ENCODE results near the gene PTPRN2. TPM values are rescaled to one million over a fixed set of nuclear protein-coding genes. Genes with fewer than 3 reads are reported as not detected.

PTPRN2 gene
- total and polyA plus RNA-seq, 9 of the 15 experiments (the other 6 are each of a cell fraction or from before 2014, with no cell fraction given): not detected

- H3K36me3 ChIP-seq (ENCODE audit: control insufficient read depth, insufficient read depth, low read length): no peaks in the 10 kb centered on the region
- WGBS (ENCODE audit: insufficient coverage, low coverage, missing lambda C conversion rate): 2% methylated on average over 14 of the region's 14 CpGs
- FAIRE-seq: no peak
- no peak for ATAC-seq
- no peak overlapping the region for H3K4me3 ChIP-seq
- H3K9ac ChIP-seq (ENCODE audit: insufficient read depth in 1 of 2, low read depth in 2 of 2, low read length in 2 of 2): no peak overlapping the region
- no peaks in the 10 kb centered on the region for H3K79me2 ChIP-seq (ENCODE audit: control insufficient read depth, insufficient read depth, low read length)
- peaks cover 12% of the 10 kb centered on the region for H4K20me1 ChIP-seq (replicated peaks; ENCODE audit: control insufficient read depth, insufficient read depth, low read length)
- no peak for DNase-seq (ENCODE audit: extremely low read depth in 1 of 4, low spot score in 3 of 4)
- H3K9me3 ChIP-seq (replicated peaks; ENCODE audit: control insufficient read depth, insufficient read depth, low read depth, low read length): no peaks in the 10 kb centered on the region
- peaks cover 68 to 88% of the 10 kb centered on the region in 2 experiments; a peak in 4 of 5 replicates for H3K27me3 ChIP-seq (ENCODE audit: control insufficient read depth in 2 of 2, insufficient read depth in 2 of 2, low read length in 2 of 2)
- H3K9me1 ChIP-seq (ENCODE audit: control insufficient read depth, insufficient read depth, low read length): no peaks in the 10 kb centered on the region
- H3K4me1 ChIP-seq (replicated peaks in 1 of 2; ENCODE audit: control insufficient read depth in 2 of 2, insufficient read depth in 2 of 2, low read length in 2 of 2): peaks cover 0 to 15% of the 10 kb centered on the region in 2 experiments; a peak in 1 of 5 replicates
- H3K27ac ChIP-seq (ENCODE audit: extremely low read depth, low read depth, low read length): no peak overlapping the region
- no peak overlapping the region for H3K4me2 ChIP-seq (ENCODE audit: insufficient read depth, low read length)
- ChIA-PET CTCF (ENCODE audit: low intra/inter-chr PET ratio) (no interaction called here), POLR2A (interaction anchor here (0.5 kb wide), 1 partner anchor 139 kb away, joined by 3 read pairs; no protein-coding TSS in a partner anchor)
- intact Hi-C loops (cut with micrococcal nuclease): no loop called here
- no TSS peak for BruUV-seq (replicated peaks)
- in situ Hi-C loops (cut with MboI): no loop called here
- no peak overlapping the region for H2AFZ ChIP-seq (ENCODE audit: low read depth, low read length)
- TF ChIP-seq ZNF175 (CRISPR knock-in tag; IDR thresholded peaks at IDR 0.05; ENCODE audit: low read depth) (no peak), MEF2A (IDR thresholded peaks at IDR 0.05; ENCODE audit: control insufficient read depth, low read depth, low read length) (no peak), KDM2B (CRISPR knock-in tag; IDR thresholded peaks at IDR 0.05) (no peak), CEBPB (tag; IDR thresholded peaks at IDR 0.05) (no peak), TAF15 (IDR thresholded peaks at IDR 0.05; ENCODE audit: low read depth, low read length) (no peak), ZNF407 (IDR thresholded peaks at IDR 0.05; ENCODE audit: low read depth) (no peak), CREBBP (IDR thresholded peaks at IDR 0.05; ENCODE audit: low read depth, low read length) (no peak)
Measured at GRCh38 chr7:158527915-158528502, 59.6 kb downstream of the PTPRN2 start.
